Subcutaneous adipose tissue (tissue), 4 donors: Measurements from ENCODE around the gene MORC4. TPM values are rescaled to one million over a fixed set of nuclear protein-coding genes. Genes with fewer than 3 reads are reported as not detected.

Experiments
- total RNA-seq, 4 donors: library from RNA; depleted of rRNA; stranded (reverse); fragments of >200 nt; gene quantifications; one replicate each; pipeline ENCODE4 v1.1.0, GENCODE V29; 2016
- TF ChIP-seq, protein P1 (sequence below): fragments of 450-650 bp; IDR thresholded peaks from one replicate; pipeline ENCODE4 v1.5.1; 2016; ENCODE audit warnings: low read depth, mild to moderate bottlenecking, control low read depth, antibody characterized with exemption, moderate library complexity

The MORC4 gene
- total RNA-seq, 4 donors from 2014 or later, result 16.3 to 18.5 (median 16.7) TPM

DNA sequence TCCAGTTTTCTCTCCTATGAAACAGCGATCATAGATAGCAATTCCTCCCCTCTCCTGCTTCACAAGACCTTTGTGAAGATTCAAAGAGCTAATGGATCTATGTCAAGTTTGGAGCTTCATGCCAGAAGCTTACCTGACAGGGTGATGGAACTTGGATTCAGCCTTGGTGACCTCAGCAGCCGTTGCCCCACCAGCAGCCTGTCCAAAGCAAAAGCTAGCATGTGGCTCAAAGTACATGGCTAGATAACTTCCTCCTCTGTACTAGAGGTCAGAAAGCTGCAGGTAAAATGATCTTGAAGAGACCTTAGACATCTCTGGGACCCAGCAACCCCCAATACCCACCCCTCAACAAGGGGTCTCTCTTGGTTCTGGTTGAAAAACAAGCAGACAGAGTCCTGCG, 98.7 kb downstream of the MORC4 start:
- TF ChIP-seq, protein P1, sequence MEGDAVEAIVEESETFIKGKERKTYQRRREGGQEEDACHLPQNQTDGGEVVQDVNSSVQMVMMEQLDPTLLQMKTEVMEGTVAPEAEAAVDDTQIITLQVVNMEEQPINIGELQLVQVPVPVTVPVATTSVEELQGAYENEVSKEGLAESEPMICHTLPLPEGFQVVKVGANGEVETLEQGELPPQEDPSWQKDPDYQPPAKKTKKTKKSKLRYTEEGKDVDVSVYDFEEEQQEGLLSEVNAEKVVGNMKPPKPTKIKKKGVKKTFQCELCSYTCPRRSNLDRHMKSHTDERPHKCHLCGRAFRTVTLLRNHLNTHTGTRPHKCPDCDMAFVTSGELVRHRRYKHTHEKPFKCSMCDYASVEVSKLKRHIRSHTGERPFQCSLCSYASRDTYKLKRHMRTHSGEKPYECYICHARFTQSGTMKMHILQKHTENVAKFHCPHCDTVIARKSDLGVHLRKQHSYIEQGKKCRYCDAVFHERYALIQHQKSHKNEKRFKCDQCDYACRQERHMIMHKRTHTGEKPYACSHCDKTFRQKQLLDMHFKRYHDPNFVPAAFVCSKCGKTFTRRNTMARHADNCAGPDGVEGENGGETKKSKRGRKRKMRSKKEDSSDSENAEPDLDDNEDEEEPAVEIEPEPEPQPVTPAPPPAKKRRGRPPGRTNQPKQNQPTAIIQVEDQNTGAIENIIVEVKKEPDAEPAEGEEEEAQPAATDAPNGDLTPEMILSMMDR, result no peak

GRCh38 chrX:106899841-106900240, 100.2 kb downstream of the MORC4 start:
- TF ChIP-seq, protein P1, result no peak

- TF ChIP-seq, protein P1, result no peak
Observed at GRCh38 chrX:106899276-106899675, 100.7 kb downstream of the MORC4 start.

GRCh38 chrX:106898462-106898861, 101.5 kb downstream of the MORC4 start:
- TF ChIP-seq, protein P1, result no peak

GRCh38 chrX:106897259-106897658, 102.8 kb downstream of the MORC4 start:
- TF ChIP-seq, protein P1, result no peak

DNA sequence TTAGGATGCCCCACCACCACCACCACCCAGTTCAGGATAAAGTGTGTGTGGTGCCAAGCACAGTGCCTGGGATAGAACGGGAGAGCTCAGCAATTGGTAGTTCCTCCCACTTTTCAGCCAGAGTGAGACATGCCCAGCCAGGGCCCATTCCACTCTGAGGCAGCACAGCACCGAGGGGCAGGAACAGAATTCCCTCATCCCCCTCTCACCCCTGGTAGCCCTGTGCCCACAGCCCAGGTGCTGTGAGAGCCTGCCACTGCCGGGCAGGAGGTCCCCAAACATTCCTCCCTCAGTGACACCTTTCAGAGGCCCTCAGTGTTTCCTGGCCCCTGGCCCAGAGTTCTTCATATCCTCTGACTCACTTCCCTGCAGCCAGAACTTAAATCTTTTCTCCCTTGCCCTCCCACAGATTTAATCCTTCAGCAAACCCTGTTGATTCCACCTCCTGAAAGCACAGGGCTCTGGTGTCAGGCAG, 105.0 kb downstream of the MORC4 start:
- TF ChIP-seq, protein P1, result no peak

DNA sequence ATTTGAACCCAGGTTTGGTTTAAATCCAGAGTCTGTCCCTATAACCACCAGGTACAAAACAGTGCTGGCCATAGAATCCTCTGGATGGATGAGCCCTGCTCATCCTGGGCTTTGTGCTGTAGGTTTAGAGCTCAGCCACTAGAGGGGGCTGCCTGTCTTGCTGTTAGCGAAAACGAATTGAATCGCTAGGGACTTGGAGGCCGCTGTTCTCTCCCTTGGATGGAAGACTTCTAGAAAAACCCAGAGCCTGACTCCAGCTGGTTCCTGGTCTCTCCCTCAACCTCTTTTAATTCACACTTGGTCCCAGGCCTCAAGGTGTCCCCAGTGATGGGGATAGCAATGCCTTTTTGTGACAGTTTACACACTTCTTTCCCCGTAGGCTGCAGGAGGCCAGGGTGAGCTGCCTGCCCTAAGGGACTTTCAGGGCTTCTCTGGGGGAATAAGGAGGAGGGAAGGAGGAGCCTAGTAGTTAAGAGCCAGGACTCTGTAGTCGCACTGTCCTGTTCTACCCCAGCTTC, 105.6 kb downstream of the MORC4 start:
- TF ChIP-seq, protein P1, result no peak
